Measurements from ENCODE around the gene SPATA22. TPM values are rescaled to one million over a fixed set of nuclear protein-coding genes. Genes with fewer than 3 reads are reported as not detected.
"Not testable (repeated sequence)": the region's sequence is repeated elsewhere in the genome, so short reads cannot be mapped to it uniquely, and the experiment has no call there.

The SPATA22 gene
- not detected in 2 replicates for total RNA-seq (2014; rRNA removed; shearing (Covaris generic); ENCODE audit: low replicate concordance)

- Histone ChIP-seq H3K4me1 (ENCODE audit: low read length) (peaks cover 10% of the 10 kb centered on the region), H3K4me2 (ENCODE audit: low read depth, low read length, poor library complexity, severe bottlenecking) (no peak within 1 kb of the TSS), H3K79me2 (ENCODE audit: low read length) (no peaks in the 10 kb centered on the region), H3K9me2 (replicated peaks; ENCODE audit: insufficient read depth, low read length) (no peaks in the 10 kb centered on the region), H3K27ac (ENCODE audit: low read length) (no peak within 1 kb of the TSS), H3K36me3 (ENCODE audit: insufficient read depth, low read length) (no peaks in the 10 kb centered on the region), H2AFZ (ENCODE audit: low read length) (no peak within 1 kb of the TSS), H3K27me3 (ENCODE audit: low read length) (no peaks in the 10 kb centered on the region), H3K4me3 (ENCODE audit: low read length) (no peak within 1 kb of the TSS), H4K20me1 (ENCODE audit: insufficient read depth, low read depth, low read length) (no peaks in the 10 kb centered on the region), H3K9me3 (ENCODE audit: low read length) (no peaks in the 10 kb centered on the region), H3K9ac (ENCODE audit: low read length) (no peak within 1 kb of the TSS)
- DNase-seq = no peak
Measured at GRCh38 chr17:3471599-3471998, at the start of gene SPATA22. Gene SPATA22, minus strand, starts transcription at chr17:3471819. Its CDS starts 2,494 bp downstream, at chr17:3469325.

- H3K36me3 ChIP-seq (ENCODE audit: insufficient read depth, low read length); DNase-seq; H4K20me1 ChIP-seq (ENCODE audit: insufficient read depth, low read depth, low read length); H3K9me3 ChIP-seq (ENCODE audit: low read length); H3K27me3 ChIP-seq (ENCODE audit: low read length); H2AFZ ChIP-seq (ENCODE audit: low read length); H3K79me2 ChIP-seq (ENCODE audit: low read length); H3K9ac ChIP-seq (ENCODE audit: low read length); H3K4me3 ChIP-seq (ENCODE audit: low read length); H3K4me2 ChIP-seq (ENCODE audit: low read depth, low read length, poor library complexity, severe bottlenecking); H3K9me2 ChIP-seq (replicated peaks; ENCODE audit: insufficient read depth, low read length); H3K4me1 ChIP-seq (ENCODE audit: low read length); H3K27ac ChIP-seq (ENCODE audit: low read length): not testable (repeated sequence)
Measured at GRCh38 chr17:3519472-3519871, 47.9 kb upstream of the SPATA22 start.

GRCh38 chr17:3514873-3515272, 43.3 kb upstream of the SPATA22 start:
- Histone ChIP-seq H3K9me2 (replicated peaks; ENCODE audit: insufficient read depth, low read length) (no peaks in the 10 kb centered on the region), H3K4me3 (ENCODE audit: low read length) (no peak overlapping the region), H3K9me3 (ENCODE audit: low read length) (no peaks in the 10 kb centered on the region), H3K27ac (ENCODE audit: low read length) (no peak overlapping the region), H2AFZ (ENCODE audit: low read length) (no peak overlapping the region), H3K27me3 (ENCODE audit: low read length) (no peaks in the 10 kb centered on the region), H3K4me2 (ENCODE audit: low read depth, low read length, poor library complexity, severe bottlenecking) (no peak overlapping the region), H4K20me1 (ENCODE audit: insufficient read depth, low read depth, low read length) (no peaks in the 10 kb centered on the region), H3K79me2 (ENCODE audit: low read length) (no peaks in the 10 kb centered on the region), H3K36me3 (ENCODE audit: insufficient read depth, low read length) (no peaks in the 10 kb centered on the region), H3K9ac (ENCODE audit: low read length) (no peak overlapping the region), H3K4me1 (ENCODE audit: low read length) (no peaks in the 10 kb centered on the region)
- no peak for DNase-seq

- H3K9ac ChIP-seq (ENCODE audit: low read length) = not testable (repeated sequence)
Measured at GRCh38 chr17:3514167-3514566, 42.5 kb upstream of the SPATA22 start.

GRCh38 chr17:3513305-3514035, 41.9 kb upstream of the SPATA22 start:
- no peaks in the 10 kb centered on the region for H3K79me2 ChIP-seq (ENCODE audit: low read length)
- DNase-seq = no peak
- no peak overlapping the region for H2AFZ ChIP-seq (ENCODE audit: low read length)
- no peak overlapping the region for H3K4me3 ChIP-seq (ENCODE audit: low read length)
- H3K9ac ChIP-seq (ENCODE audit: low read length) = no peak overlapping the region
- no peaks in the 10 kb centered on the region for H3K27me3 ChIP-seq (ENCODE audit: low read length)
- no peaks in the 10 kb centered on the region for H4K20me1 ChIP-seq (ENCODE audit: insufficient read depth, low read depth, low read length)
- H3K9me3 ChIP-seq (ENCODE audit: low read length) = no peaks in the 10 kb centered on the region
- no peaks in the 10 kb centered on the region for H3K9me2 ChIP-seq (replicated peaks; ENCODE audit: insufficient read depth, low read length)
- no peaks in the 10 kb centered on the region for H3K36me3 ChIP-seq (ENCODE audit: insufficient read depth, low read length)
- no peak overlapping the region for H3K27ac ChIP-seq (ENCODE audit: low read length)
- H3K4me2 ChIP-seq (ENCODE audit: low read depth, low read length, poor library complexity, severe bottlenecking) = no peak overlapping the region
- H3K4me1 ChIP-seq (ENCODE audit: low read length) = no peaks in the 10 kb centered on the region

More at GRCh38 chr17:3514167-3514566, 42.5 kb upstream of the SPATA22 start:
- not testable (repeated sequence) for H3K9me3 ChIP-seq (ENCODE audit: low read length); H3K27me3 ChIP-seq (ENCODE audit: low read length); H4K20me1 ChIP-seq (ENCODE audit: insufficient read depth, low read depth, low read length); H3K27ac ChIP-seq (ENCODE audit: low read length); H3K9me2 ChIP-seq (replicated peaks; ENCODE audit: insufficient read depth, low read length); DNase-seq; H3K36me3 ChIP-seq (ENCODE audit: insufficient read depth, low read length); H3K79me2 ChIP-seq (ENCODE audit: low read length); H3K4me1 ChIP-seq (ENCODE audit: low read length); H2AFZ ChIP-seq (ENCODE audit: low read length); H3K4me3 ChIP-seq (ENCODE audit: low read length); H3K4me2 ChIP-seq (ENCODE audit: low read depth, low read length, poor library complexity, severe bottlenecking)

- no peaks in the 10 kb centered on the region for H3K9me3 ChIP-seq (ENCODE audit: low read length)
- no peaks in the 10 kb centered on the region for H3K36me3 ChIP-seq (ENCODE audit: insufficient read depth, low read length)
- H3K79me2 ChIP-seq (ENCODE audit: low read length) = no peaks in the 10 kb centered on the region
- H3K4me1 ChIP-seq (ENCODE audit: low read length) = no peaks in the 10 kb centered on the region
- no peaks in the 10 kb centered on the region for H3K27me3 ChIP-seq (ENCODE audit: low read length)
- no peak overlapping the region for H3K4me3 ChIP-seq (ENCODE audit: low read length)
- no peak overlapping the region for H3K27ac ChIP-seq (ENCODE audit: low read length)
- DNase-seq = no peak
- H3K4me2 ChIP-seq (ENCODE audit: low read depth, low read length, poor library complexity, severe bottlenecking) = no peak overlapping the region
- H3K9me2 ChIP-seq (replicated peaks; ENCODE audit: insufficient read depth, low read length) = no peaks in the 10 kb centered on the region
- H4K20me1 ChIP-seq (ENCODE audit: insufficient read depth, low read depth, low read length) = no peaks in the 10 kb centered on the region
- H2AFZ ChIP-seq (ENCODE audit: low read length) = no peak overlapping the region
- H3K9ac ChIP-seq (ENCODE audit: low read length) = no peak overlapping the region
Measured at GRCh38 chr17:3512505-3513171, 41.0 kb upstream of the SPATA22 start.

GRCh38 chr17:3511852-3512504, 40.4 kb upstream of the SPATA22 start:
- Histone ChIP-seq H3K4me3 (ENCODE audit: low read length) (no peak overlapping the region), H3K4me1 (ENCODE audit: low read length) (no peaks in the 10 kb centered on the region), H3K36me3 (ENCODE audit: insufficient read depth, low read length) (no peaks in the 10 kb centered on the region), H3K79me2 (ENCODE audit: low read length) (no peaks in the 10 kb centered on the region), H3K9ac (ENCODE audit: low read length) (no peak overlapping the region), H3K4me2 (ENCODE audit: low read depth, low read length, poor library complexity, severe bottlenecking) (no peak overlapping the region), H3K9me3 (ENCODE audit: low read length) (no peaks in the 10 kb centered on the region), H3K27ac (ENCODE audit: low read length) (no peak overlapping the region), H2AFZ (ENCODE audit: low read length) (no peak overlapping the region), H3K9me2 (replicated peaks; ENCODE audit: insufficient read depth, low read length) (no peaks in the 10 kb centered on the region), H3K27me3 (ENCODE audit: low read length) (no peaks in the 10 kb centered on the region), H4K20me1 (ENCODE audit: insufficient read depth, low read depth, low read length) (no peaks in the 10 kb centered on the region)
- DNase-seq = no peak

- no peaks in the 10 kb centered on the region for H3K4me1 ChIP-seq (ENCODE audit: low read length)
- no peaks in the 10 kb centered on the region for H3K27me3 ChIP-seq (ENCODE audit: low read length)
- no peak overlapping the region for H3K9ac ChIP-seq (ENCODE audit: low read length)
- no peak overlapping the region for H3K4me2 ChIP-seq (ENCODE audit: low read depth, low read length, poor library complexity, severe bottlenecking)
- no peak overlapping the region for H3K4me3 ChIP-seq (ENCODE audit: low read length)
- no peak for DNase-seq
- no peak overlapping the region for H2AFZ ChIP-seq (ENCODE audit: low read length)
- no peaks in the 10 kb centered on the region for H3K36me3 ChIP-seq (ENCODE audit: insufficient read depth, low read length)
- H3K9me3 ChIP-seq (ENCODE audit: low read length) = no peaks in the 10 kb centered on the region
- no peaks in the 10 kb centered on the region for H4K20me1 ChIP-seq (ENCODE audit: insufficient read depth, low read depth, low read length)
- H3K27ac ChIP-seq (ENCODE audit: low read length) = no peak overlapping the region
- H3K9me2 ChIP-seq (replicated peaks; ENCODE audit: insufficient read depth, low read length) = no peaks in the 10 kb centered on the region
- no peaks in the 10 kb centered on the region for H3K79me2 ChIP-seq (ENCODE audit: low read length)
Measured at GRCh38 chr17:3510090-3510489, 38.5 kb upstream of the SPATA22 start.
